Keratinocyte (primary cell): ENCODE measurements around the gene CELSR1. TPM values are rescaled to one million over a fixed set of nuclear protein-coding genes. Genes with fewer than 3 reads are reported as not detected.
A peak's percentile ranks its signal among the peaks of the same experiment; 100 is the strongest.
"Not testable (repeated sequence)": the region's sequence is repeated elsewhere in the genome, so short reads cannot be mapped to it uniquely, and the experiment has no call there.

Experiments
- DNase-seq: peaks from one replicate; pipeline ENCODE4 v3.0.0-alpha.2; 2011; ENCODE audit warnings: low read depth, missing footprints, low spot score
- FAIRE-seq: peaks from 2 replicates; lab custom pipeline; 2011; peaks lifted over from hg19 to GRCh38; lab: Jason Lieb, UNC
- H2AFZ ChIP-seq: 2 replicates; pipeline ENCODE4 v1.6.0; 2012; ENCODE audit warnings: low read length, control low read depth, inconsistent platforms; ENCODE audit not compliant: control insufficient read depth
- H3K27ac ChIP-seq: 2 replicates; pipeline ENCODE4 v1.5.1; 2011; ENCODE audit warnings: low read length; ENCODE audit not compliant: control insufficient read depth, insufficient read depth
- H3K27me3 ChIP-seq: 3 replicates; pipeline ENCODE4 v1.6.0; 2011; ENCODE audit warnings: low read length; ENCODE audit not compliant: control insufficient read depth, insufficient read depth; ENCODE audit errors: extremely low read depth
- H3K36me3 ChIP-seq, 2 experiments: 2 replicates in 1 of 2; 3 replicates in 1 of 2; pipeline ENCODE4 v1.5.1; 2011; ENCODE audit warnings: low read length in 2 of 2, mild to moderate bottlenecking in 1 of 2; ENCODE audit not compliant: control insufficient read depth in 2 of 2, insufficient read depth in 2 of 2; ENCODE audit errors: extremely low read depth in 1 of 2
- H3K4me1 ChIP-seq: 3 replicates; pipeline ENCODE4 v1.5.1; 2011; ENCODE audit warnings: low read length; ENCODE audit not compliant: control insufficient read depth, insufficient read depth; ENCODE audit errors: extremely low read depth
- H3K4me2 ChIP-seq: 3 replicates; pipeline ENCODE4 v1.6.0; 2011; ENCODE audit warnings: low read depth, low read length; ENCODE audit not compliant: control insufficient read depth, insufficient read depth; ENCODE audit errors: extremely low read depth
- H3K4me3 ChIP-seq, 3 experiments: fragments of 200-600 bp in 1 of 3; sonication (generic) in 1 of 3; 2 replicates in 2 of 3; 3 replicates in 1 of 3; pipeline ENCODE4 v1.5.1; 2011 to 2016; ENCODE audit warnings: low read length in 3 of 3, mild to moderate bottlenecking in 3 of 3, control low read depth in 2 of 3, inconsistent platforms in 1 of 3, low read depth in 1 of 3, mixed read lengths in 1 of 3, mixed run types in 1 of 3, moderate library complexity in 1 of 3; ENCODE audit not compliant: control insufficient read depth in 2 of 3, insufficient read depth in 2 of 3; ENCODE audit errors: extremely low read depth in 1 of 3
- H3K79me2 ChIP-seq: 2 replicates; pipeline ENCODE4 v1.6.0; 2012; ENCODE audit warnings: low read length; ENCODE audit not compliant: control insufficient read depth, insufficient read depth
- H3K9ac ChIP-seq: 3 replicates; pipeline ENCODE4 v1.6.0; 2011; ENCODE audit warnings: low read length; ENCODE audit not compliant: control insufficient read depth, insufficient read depth; ENCODE audit errors: extremely low read depth
- H3K9me1 ChIP-seq: 3 replicates; pipeline ENCODE4 v1.6.0; 2011; ENCODE audit warnings: low read length; ENCODE audit not compliant: control insufficient read depth, insufficient read depth; ENCODE audit errors: extremely low read depth
- H3K9me3 ChIP-seq: 2 replicates; pipeline ENCODE4 v1.5.1; 2012; ENCODE audit warnings: low read depth, low read length; ENCODE audit not compliant: control insufficient read depth
- H4K20me1 ChIP-seq: 3 replicates; pipeline ENCODE4 v1.6.0; 2011; ENCODE audit warnings: low read length; ENCODE audit not compliant: control insufficient read depth, insufficient read depth; ENCODE audit errors: extremely low read depth
- EZH2 ChIP-seq: IDR thresholded peaks from one replicate; pipeline ENCODE4 v1.6.1; 2012; ENCODE audit warnings: inconsistent platforms, mild to moderate bottlenecking, low read length, moderate library complexity
- dilution Hi-C: fragments of 300-500 bp; cut with MboI; formaldehyde crosslinking; loops from one replicate; pipeline ENCODE4 v1.7.0; 2020; ENCODE audit warnings: low sequenced_read_pairs; ENCODE audit not compliant: extremely low pct_ligation_motif_present
- polyA plus RNA-seq, 5 experiments: library from polyadenylated mRNA; depleted of rRNA in 3 of 5; stranded (reverse) in 3 of 5; stranded (forward) in 1 of 5; unstranded in 1 of 5; fragments of >200 nt; gene quantifications; 1 replicate in 1 of 5; 2 replicates in 3 of 5; 3 replicates in 1 of 5; pipeline versions ENCODE4 v1.2.1 to v1.2.3, GENCODE V29; 2011 to 2012; ENCODE audit warnings: missing spikeins in 2 of 5, low read depth in 1 of 5, low replicate concordance in 1 of 5
- TF ChIP-seq, protein P1 (sequence below), 3 experiments: IDR thresholded peaks in 1 of 3; conservative IDR thresholded peaks in 1 of 3; optimal IDR thresholded peaks in 1 of 3; 2 replicates in 2 of 3; 3 replicates in 1 of 3; pipeline versions ENCODE3 to v1.5.1; 2011; ENCODE audit warnings: low read length in 3 of 3, mild to moderate bottlenecking in 3 of 3, moderate library complexity in 2 of 3, control low read depth in 1 of 3, inconsistent platforms in 1 of 3; ENCODE audit not compliant: insufficient read depth in 2 of 3; ENCODE audit errors: extremely low read depth in 1 of 3

Gene CELSR1
- polyA plus RNA-seq, 1 donor (not counting 4 experiments of a cell fraction or from before 2014, with no cell fraction given), result 16.1 TPM

DNA sequence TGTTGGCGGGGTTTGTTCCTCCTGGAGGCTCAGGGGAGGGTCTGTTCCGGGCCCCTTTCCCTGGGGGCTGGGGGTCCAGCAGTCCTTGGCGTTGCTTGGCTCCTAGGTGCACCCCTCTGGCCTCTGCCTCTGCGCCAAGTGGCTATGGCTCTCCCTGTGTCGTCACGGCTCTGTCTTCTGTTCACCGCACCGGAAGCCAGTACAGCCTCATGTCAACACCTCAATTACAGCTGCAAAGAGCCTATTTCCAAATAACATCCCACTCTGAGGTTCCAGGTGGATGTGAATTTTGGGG lies 64.8 kb downstream of the CELSR1 start:
- no peaks in the 10 kb centered on the region for H3K9me1 ChIP-seq
- no peaks in the 10 kb centered on the region for H3K27me3 ChIP-seq
- no peak for DNase-seq
- H3K9me3 ChIP-seq, result no peaks in the 10 kb centered on the region
- H2AFZ ChIP-seq, result no peak overlapping the region
- no peak overlapping the region for H3K4me2 ChIP-seq
- H3K36me3 ChIP-seq, result peaks cover 2 to 5% of the 10 kb centered on the region in 2 experiments
- H3K79me2 ChIP-seq, result peaks cover 11% of the 10 kb centered on the region
- FAIRE-seq, result no peak
- peaks cover 14% of the 10 kb centered on the region for H3K4me1 ChIP-seq
- H3K27ac ChIP-seq, result no peak overlapping the region
- H3K9ac ChIP-seq, result no peak overlapping the region
- dilution Hi-C loops, result no loop called here
- TF ChIP-seq EZH2, result no peak
- H3K4me3 ChIP-seq, result no peak overlapping the region
- peaks cover 6% of the 10 kb centered on the region for H4K20me1 ChIP-seq

DNA sequence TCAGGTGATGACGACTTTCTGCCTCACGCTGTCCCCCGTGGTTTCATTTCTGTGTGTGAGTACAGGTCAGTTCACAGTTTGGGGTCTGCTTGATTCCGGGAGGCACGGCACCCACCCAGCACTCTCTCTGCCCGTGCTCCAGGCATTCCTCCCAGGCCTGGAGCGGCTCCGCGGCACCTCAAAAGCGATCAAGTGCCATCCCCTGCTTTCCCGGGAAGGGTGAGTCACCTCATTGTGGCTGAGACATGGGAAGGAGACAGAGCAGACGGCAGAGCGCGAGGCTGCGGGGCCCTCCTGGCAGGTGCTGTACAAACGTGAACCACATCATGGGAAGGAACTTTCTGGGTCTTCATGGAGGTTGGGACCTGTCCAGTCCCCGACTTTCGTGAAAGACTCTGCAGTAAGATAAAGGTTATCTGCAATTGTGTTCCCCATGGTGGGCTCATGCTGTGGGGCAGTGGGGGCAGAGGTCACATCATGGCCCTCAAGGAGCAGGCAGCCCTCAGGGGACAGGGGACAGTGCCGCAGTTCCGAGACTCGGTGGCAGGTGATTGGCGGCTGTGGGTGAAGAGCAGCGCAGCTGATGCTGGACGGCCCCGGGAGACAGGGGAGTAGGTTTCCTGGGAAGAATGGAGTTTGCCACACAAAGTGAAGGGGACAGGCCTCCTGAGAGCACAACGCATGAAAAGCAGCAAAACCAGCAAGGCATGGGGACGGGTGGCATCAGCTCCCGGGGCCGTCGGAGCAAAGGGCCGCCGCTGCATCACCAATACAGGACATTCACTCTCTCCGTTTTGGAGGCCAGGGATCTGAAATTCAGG lies 65.3 kb downstream of the CELSR1 start:
- FAIRE-seq (peak; percentile 41), DNase-seq (no peak)
- H3K4me3 ChIP-seq, result no peak overlapping the region
- no peak overlapping the region for H2AFZ ChIP-seq
- peaks cover 2 to 5% of the 10 kb centered on the region in 2 experiments for H3K36me3 ChIP-seq
- H3K79me2 ChIP-seq, result peaks cover 11% of the 10 kb centered on the region
- peaks cover 14% of the 10 kb centered on the region for H3K4me1 ChIP-seq
- dilution Hi-C loops, result no loop called here
- no peaks in the 10 kb centered on the region for H3K9me1 ChIP-seq
- TF ChIP-seq EZH2, result no peak
- TF ChIP-seq, protein P1, sequence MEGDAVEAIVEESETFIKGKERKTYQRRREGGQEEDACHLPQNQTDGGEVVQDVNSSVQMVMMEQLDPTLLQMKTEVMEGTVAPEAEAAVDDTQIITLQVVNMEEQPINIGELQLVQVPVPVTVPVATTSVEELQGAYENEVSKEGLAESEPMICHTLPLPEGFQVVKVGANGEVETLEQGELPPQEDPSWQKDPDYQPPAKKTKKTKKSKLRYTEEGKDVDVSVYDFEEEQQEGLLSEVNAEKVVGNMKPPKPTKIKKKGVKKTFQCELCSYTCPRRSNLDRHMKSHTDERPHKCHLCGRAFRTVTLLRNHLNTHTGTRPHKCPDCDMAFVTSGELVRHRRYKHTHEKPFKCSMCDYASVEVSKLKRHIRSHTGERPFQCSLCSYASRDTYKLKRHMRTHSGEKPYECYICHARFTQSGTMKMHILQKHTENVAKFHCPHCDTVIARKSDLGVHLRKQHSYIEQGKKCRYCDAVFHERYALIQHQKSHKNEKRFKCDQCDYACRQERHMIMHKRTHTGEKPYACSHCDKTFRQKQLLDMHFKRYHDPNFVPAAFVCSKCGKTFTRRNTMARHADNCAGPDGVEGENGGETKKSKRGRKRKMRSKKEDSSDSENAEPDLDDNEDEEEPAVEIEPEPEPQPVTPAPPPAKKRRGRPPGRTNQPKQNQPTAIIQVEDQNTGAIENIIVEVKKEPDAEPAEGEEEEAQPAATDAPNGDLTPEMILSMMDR (optimal IDR thresholded peaks at IDR 0.05 in 1 of 3, IDR thresholded peaks at IDR 0.05 in 1 of 3, conservative IDR thresholded peaks at IDR 0.05 in 1 of 3; ENCODE audit: extremely low read depth in 1 of 3, insufficient read depth in 2 of 3, low read length in 3 of 3), result no peak
- H3K9me3 ChIP-seq, result no peaks in the 10 kb centered on the region
- no peaks in the 10 kb centered on the region for H3K27me3 ChIP-seq
- no peak overlapping the region for H3K27ac ChIP-seq
- H3K4me2 ChIP-seq, result peak overlapping the region; percentile 14
- no peak overlapping the region for H3K9ac ChIP-seq
- peaks cover 6% of the 10 kb centered on the region for H4K20me1 ChIP-seq

DNA sequence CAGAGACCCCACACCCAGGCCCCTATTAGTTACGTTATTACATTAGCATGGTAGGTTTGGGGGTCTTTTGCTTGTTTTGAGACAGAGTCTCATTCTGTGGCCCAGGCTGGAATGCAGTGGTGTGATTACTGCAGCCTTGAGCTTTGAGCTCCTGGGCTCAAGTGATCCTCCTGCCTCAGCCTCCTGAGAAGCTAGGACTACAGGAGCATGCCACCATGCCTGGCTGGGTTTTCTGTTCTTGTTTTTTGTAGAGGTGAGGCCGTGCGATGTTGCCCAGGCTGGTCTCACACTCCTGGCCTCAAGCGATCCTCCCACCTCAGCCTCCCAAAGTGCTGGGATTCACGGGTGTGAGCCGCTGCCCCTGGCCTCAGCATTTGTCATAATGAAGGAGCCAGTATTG lies 66.1 kb downstream of the CELSR1 start:
- H3K36me3 ChIP-seq, H3K27ac ChIP-seq, dilution Hi-C loops, H3K79me2 ChIP-seq, H3K4me2 ChIP-seq, H3K9me3 ChIP-seq, H3K27me3 ChIP-seq, DNase-seq, H4K20me1 ChIP-seq, H3K4me3 ChIP-seq, H3K9ac ChIP-seq, H2AFZ ChIP-seq, H3K9me1 ChIP-seq, FAIRE-seq: not testable (repeated sequence)
- H3K4me1 ChIP-seq, result peaks cover 14% of the 10 kb centered on the region
